ENCODE data around the gene COG5.

DNA sequence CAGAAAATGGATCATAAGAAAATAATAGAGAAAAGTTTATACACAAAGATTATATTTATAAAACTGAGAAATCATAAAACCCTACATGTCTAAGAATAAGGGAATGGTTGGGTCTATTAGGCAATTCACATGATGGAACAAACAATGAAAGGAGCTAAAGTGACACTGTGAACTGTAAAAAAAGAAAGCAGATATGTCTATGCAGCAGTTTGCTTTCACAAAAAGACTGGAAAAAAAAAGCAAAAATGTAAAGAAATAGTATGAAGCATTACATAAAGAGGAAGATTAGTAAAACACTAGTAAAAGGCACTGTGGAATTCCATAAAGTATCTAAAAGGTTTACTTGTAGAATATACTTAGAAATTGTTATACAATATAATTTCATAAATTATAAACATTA is 299.0 kb downstream of the COG5 start:
- no peak for TF ChIP-seq POLR2A (IDR thresholded peaks at IDR 0.05)
- TF ChIP-seq, protein P1, sequence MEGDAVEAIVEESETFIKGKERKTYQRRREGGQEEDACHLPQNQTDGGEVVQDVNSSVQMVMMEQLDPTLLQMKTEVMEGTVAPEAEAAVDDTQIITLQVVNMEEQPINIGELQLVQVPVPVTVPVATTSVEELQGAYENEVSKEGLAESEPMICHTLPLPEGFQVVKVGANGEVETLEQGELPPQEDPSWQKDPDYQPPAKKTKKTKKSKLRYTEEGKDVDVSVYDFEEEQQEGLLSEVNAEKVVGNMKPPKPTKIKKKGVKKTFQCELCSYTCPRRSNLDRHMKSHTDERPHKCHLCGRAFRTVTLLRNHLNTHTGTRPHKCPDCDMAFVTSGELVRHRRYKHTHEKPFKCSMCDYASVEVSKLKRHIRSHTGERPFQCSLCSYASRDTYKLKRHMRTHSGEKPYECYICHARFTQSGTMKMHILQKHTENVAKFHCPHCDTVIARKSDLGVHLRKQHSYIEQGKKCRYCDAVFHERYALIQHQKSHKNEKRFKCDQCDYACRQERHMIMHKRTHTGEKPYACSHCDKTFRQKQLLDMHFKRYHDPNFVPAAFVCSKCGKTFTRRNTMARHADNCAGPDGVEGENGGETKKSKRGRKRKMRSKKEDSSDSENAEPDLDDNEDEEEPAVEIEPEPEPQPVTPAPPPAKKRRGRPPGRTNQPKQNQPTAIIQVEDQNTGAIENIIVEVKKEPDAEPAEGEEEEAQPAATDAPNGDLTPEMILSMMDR (IDR thresholded peaks at IDR 0.05 in 8 of 11, conservative IDR thresholded peaks at IDR 0.05 in 3 of 11), result no peak
